GM18505 (cell line): Measurements from ENCODE around the gene PLAC9.

Source experiments
- ATAC-seq: cut with Tn5 transposase; IDR thresholded peaks from one replicate; pipeline ENCODE4 v1.9.1; 2021; ENCODE audit not compliant: unreplicated experiment
- POLR2A ChIP-seq: IDR thresholded peaks from 4 replicates; pipeline ENCODE4 v1.6.1; 2011; ENCODE audit warnings: borderline replicate concordance; ENCODE audit not compliant: insufficient read depth, insufficient read length; ENCODE audit errors: extremely low read depth

Gene PLAC9

DNA sequence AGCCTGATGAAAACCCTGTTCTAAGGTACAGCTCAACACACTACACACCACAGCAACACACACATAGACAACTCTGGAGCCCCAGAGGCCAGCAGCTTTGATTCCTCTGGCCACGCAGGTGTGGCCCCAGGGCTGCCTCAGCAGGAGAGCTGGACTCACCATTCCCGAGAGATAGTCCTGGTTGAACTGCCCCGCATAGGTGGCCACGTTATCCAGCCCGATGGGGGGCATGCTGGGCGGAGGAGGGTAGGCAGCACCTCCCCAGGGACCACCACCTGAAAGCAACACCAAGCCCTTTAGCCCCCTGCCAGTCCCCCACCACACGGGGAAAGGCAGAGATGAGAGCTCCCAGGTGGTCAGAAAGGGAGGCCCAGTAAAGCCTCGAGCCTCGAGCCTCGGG is 38.1 kb downstream of the PLAC9 start:
- no peak for ATAC-seq
- no peak for TF ChIP-seq POLR2A

GRCh38 chr10:80171248-80171660 is 38.7 kb downstream of the PLAC9 start:
- ATAC-seq, result no peak
- no peak for TF ChIP-seq POLR2A

GRCh38 chr10:80172896-80173295 is 40.4 kb downstream of the PLAC9 start:
- no peak for TF ChIP-seq POLR2A
- no peak for ATAC-seq

DNA sequence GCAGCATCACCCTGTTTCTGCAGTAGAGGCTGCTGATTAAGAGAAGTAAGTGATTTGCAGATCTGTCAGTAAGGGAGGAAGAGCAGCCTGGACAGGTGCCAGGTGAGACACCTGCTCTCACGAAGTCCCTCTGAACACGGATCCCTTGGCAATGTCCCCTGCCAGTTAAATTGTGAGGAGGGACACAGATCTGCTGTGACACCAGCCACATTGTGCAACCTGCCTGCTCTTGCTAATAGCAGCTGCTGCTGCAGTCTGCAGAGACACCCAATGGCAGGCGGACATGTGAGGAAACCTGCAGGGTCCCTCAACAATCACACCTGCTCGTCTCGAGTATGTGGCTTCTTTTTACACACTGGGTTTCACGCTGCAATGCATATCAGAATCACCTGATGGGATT is 40.9 kb downstream of the PLAC9 start:
- no peak for ATAC-seq
- no peak for TF ChIP-seq POLR2A

DNA sequence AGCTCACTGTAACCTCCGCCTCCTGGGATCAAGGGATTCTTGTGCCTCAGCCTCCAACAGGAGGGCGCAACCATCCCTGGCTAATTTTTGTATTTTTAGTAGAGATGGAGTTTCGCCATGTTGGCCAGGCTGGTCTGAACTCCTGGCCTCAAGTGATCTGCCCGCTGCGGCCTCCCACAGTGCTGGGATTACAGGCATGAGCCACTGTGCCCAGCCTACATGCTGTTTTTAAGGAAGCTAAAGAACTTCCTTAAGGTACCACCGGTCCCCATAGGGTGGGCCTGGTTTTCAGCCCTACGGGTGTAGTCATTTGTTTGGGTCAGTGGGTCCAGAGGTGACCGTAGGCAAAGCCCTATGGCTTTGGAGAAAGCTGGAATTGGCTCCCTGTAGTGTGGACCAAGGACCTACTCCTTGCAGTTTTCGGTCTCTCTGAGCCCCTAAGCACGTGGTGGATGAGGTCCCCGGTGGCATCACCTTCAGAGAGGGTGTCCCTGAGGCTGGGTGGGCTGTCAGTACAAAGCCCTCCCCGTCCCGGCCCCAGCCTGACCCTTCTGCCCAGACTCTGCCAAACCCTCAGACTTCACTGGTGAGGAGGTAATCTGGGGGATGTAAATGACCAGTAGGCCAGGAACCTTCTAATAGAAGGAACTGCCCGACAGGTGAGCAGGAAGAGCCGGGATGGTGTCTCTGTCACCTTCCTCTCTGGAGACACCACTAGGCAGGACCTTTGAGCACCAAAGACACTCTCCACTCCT is 42.3 kb downstream of the PLAC9 start:
- no peak for ATAC-seq
- no peak for TF ChIP-seq POLR2A

DNA sequence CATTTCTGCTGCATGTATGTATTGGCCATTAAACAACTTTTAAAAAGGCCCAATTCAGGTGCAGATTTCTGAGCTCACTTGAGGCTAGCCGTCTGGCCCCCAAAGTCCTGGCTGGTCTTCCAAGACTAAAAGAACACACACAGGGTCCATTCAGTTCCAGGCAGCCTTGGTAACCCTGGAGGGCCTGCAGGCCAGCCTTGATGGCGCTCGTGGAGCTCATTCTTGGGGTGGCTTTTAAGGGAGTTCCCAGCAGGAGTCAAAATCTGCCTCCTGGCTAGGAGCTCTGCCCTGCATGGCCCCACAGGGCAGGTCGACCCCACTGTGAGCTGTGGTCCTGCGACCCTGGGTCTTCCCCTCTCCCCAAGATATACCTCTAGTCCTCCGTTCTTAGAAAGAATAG is 44.0 kb downstream of the PLAC9 start:
- no peak for TF ChIP-seq POLR2A

DNA sequence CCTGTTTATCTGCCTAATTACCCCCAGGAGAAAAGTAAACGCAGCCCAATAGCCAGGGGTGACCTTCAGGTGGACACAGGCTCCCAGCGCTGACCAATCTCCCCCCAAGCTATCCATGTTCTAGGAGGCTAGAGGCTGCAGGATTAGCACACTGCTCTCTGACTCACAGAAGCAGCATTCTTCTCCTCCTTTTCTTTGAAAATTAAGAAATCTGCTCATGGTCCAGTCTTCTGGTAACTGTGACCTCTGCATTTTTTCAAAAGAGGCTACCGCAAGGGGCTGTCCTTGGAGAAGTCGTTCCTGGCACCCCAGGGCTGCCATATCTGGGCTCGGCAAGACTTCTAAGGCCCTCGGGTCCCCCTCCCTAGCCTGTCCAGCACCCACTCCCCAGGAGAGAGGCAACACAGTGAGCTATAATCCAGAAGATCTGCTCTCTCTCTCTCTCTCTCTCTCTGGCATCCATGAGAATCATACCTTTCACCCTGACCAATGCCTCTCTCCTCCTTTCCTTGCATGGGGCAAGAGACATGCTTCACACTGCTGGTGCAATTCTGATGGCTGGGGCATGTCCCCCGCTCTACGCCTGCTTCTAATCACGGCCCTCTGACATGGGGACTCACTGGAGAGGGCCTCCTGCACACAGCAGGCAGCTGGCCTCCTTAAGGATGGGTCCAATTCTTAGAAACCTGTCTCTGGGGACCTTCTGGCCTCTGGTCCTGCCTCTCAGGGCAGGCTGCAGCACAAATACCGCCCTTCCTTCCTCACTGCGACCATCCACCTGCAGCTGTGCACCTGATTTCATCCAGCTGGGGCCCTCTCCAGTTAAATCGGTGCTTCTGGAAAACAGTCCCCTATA is 45.5 kb downstream of the PLAC9 start:
- no peak for TF ChIP-seq POLR2A
- ATAC-seq, result no peak

More for the DNA sequence above, 44.0 kb downstream of the PLAC9 start:
- ATAC-seq, result no peak

- ATAC-seq, result no peak
- no peak for TF ChIP-seq POLR2A
Observed at GRCh38 chr10:80182986-80183385, 50.5 kb downstream of the PLAC9 start.

- TF ChIP-seq POLR2A, result no peak
Observed at GRCh38 chr10:80183436-80183835, 50.9 kb downstream of the PLAC9 start.

DNA sequence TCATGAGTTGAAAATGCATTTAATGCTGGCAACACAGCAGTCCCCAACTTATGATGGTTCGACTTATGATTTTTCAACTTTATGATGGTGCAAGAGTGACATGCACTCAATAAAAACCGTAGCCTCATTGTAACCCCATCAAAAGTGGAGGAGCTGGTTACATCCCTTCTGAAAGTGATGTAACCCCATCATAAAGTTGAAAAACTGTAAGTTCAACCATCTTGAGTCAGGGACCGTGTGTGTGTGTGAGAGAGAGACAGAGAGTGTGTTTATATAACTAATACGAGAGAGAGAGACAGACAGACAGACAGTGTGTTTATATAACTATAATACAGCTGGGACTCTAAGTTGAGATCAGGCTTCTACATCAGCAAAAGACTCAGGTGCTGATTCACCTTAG is 51.8 kb downstream of the PLAC9 start:
- TF ChIP-seq POLR2A, result no peak
- ATAC-seq, result no peak

More at GRCh38 chr10:80183436-80183835, 50.9 kb downstream of the PLAC9 start:
- no peak for ATAC-seq

GRCh38 chr10:80185578-80186299 is 53.2 kb downstream of the PLAC9 start:
- TF ChIP-seq POLR2A, result no peak
- ATAC-seq, result no peak

- ATAC-seq, result no peak
- TF ChIP-seq POLR2A, result no peak
Observed at GRCh38 chr10:80186364-80187012, 54.0 kb downstream of the PLAC9 start.

DNA sequence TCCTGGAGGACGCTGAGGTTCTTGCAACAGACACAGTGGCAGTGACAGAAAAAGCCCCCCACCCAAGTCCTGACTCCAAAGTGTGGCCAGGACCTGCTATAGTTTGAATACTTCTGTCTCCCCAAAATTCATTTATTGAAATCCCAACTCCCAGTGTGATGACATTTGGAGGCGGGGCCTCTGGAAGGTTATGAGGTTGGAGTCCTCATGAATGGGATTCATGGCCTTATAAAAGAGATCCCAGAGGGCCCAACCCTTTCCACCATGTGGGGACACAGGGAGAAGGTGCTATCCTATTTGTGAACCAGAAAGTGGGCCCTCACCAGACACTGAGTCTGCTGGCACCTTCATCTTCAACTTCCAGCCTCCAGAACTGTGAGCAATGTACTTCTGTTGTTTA is 54.5 kb downstream of the PLAC9 start:
- ATAC-seq, result no peak
- TF ChIP-seq POLR2A, result no peak

DNA sequence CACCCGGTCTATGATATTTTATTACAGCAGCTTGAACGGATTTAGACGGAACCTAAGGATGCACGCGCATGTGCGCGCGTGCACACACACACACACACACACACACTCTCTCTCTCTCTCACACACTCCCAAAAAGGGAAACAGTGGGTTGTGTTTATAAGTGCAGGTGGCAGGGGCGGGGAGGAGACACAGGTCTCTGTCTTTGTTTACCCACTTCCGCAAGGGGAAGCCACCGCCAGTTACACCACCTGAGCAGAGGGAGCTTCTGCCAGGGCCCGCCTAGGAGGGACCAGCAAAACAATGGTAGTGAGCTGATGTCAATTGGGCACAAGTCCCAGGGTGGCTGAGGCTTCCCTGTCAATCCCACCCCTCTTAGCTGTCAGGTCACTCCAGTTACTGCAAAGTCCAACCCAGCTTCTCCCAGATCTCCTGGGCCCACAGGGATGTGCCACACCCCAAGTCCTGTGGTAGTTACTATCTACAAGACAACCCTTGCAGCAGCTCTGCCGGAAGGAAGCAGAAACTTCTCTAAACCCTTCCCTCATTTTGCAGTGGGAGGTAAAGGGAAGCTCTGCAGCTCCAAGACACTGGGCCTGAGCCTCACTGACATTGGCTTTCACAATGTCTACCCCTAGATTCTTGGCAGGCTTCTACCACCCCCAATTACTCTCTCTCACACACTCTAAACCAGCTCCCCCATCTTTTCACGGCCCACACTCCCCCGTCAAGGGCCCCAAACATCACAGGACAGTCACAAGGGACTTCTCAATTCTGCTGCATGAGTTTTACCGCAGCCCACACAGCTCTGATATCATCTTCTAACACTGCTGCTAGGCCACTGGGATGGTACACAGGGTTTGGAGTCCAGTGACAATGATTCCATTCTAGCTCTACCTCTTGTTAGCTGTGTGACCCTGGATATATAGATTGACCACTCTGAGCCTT is 55.2 kb downstream of the PLAC9 start:
- peak; percentile 54 for TF ChIP-seq POLR2A
- peak; percentile 87 for ATAC-seq
